Activated CD8-positive, alpha-beta memory T cell treated with anti-CD3 and anti-CD28 coated beads, Interleukin-2, amount 10 ng/mL, durations not matched to agents 7 days and 5 days (primary cell): Measurements from ENCODE around the gene ZNF232. TPM values are rescaled to one million over a fixed set of nuclear protein-coding genes. Genes with fewer than 3 reads are reported as not detected.
"Not testable (repeated sequence)": the region's sequence is repeated elsewhere in the genome, so short reads cannot be mapped to it uniquely, and the experiment has no call there.

ENCODE experiments used
- ATAC-seq: fragments of 150-1000 bp; cut with Tn5 transposase; one replicate; pipeline ENCODE4 v1.10.0; 2021; ENCODE audit warnings: moderate library complexity
- CTCF ChIA-PET: fragments of 350-600 bp; sonication (Branson Sonifier 250); formaldehyde crosslinking; loops from one replicate; lab custom pipeline; 2021; ENCODE audit warnings: antibody characterized with exemption; lab: Charles Lee
- DNase-seq: peaks from one replicate; pipeline ENCODE4 v3.0.0-alpha.2; 2020
- H3K27ac Mint-ChIP-seq: one replicate; pipeline ENCODE4 v1.8.0; 2021; ENCODE audit warnings: mild to moderate bottlenecking, mixed read lengths
- H3K27me3 Mint-ChIP-seq: one replicate; pipeline ENCODE4 v1.8.0; 2021; ENCODE audit warnings: mixed read lengths
- H3K36me3 Mint-ChIP-seq: one replicate; pipeline ENCODE4 v1.8.0; 2021; ENCODE audit warnings: mild to moderate bottlenecking, mixed read lengths
- H3K4me1 Mint-ChIP-seq: one replicate; pipeline ENCODE4 v1.8.0; 2021; ENCODE audit warnings: mixed read lengths
- H3K4me3 Mint-ChIP-seq: one replicate; pipeline ENCODE4 v1.8.0; 2021; ENCODE audit warnings: mild to moderate bottlenecking, moderate library complexity, mixed read lengths
- H3K9me3 Mint-ChIP-seq: one replicate; pipeline ENCODE4 v1.8.0; 2022; ENCODE audit warnings: low read depth, mixed read lengths
- total RNA-seq, 2 experiments: library from RNA; stranded (reverse); gene quantifications; one replicate each; pipeline ENCODE4 v1.2.3, GENCODE V29; 2021

The ZNF232 gene
- total RNA-seq, 2 experiments from 2014 or later: 8.6 to 10.7 TPM

GRCh38 chr17:5133961-5134360 is 22.3 kb upstream of the ZNF232 start:
- H3K4me3 Mint-ChIP-seq, CTCF ChIA-PET, H3K27ac Mint-ChIP-seq, H3K36me3 Mint-ChIP-seq, H3K4me1 Mint-ChIP-seq, H3K9me3 Mint-ChIP-seq, H3K27me3 Mint-ChIP-seq, DNase-seq, ATAC-seq: not testable (repeated sequence)

- H3K4me3 Mint-ChIP-seq: no peak overlapping the region
- CTCF ChIA-PET: no interaction called here
- ATAC-seq: no peak
- no peaks in the 10 kb centered on the region for H3K27me3 Mint-ChIP-seq
- no peak overlapping the region for H3K27ac Mint-ChIP-seq
- H3K4me1 Mint-ChIP-seq: no peaks in the 10 kb centered on the region
- no peaks in the 10 kb centered on the region for H3K36me3 Mint-ChIP-seq
- no peak for DNase-seq
- H3K9me3 Mint-ChIP-seq: no peaks in the 10 kb centered on the region
Measured at GRCh38 chr17:5133311-5133710, 21.6 kb upstream of the ZNF232 start.

DNA sequence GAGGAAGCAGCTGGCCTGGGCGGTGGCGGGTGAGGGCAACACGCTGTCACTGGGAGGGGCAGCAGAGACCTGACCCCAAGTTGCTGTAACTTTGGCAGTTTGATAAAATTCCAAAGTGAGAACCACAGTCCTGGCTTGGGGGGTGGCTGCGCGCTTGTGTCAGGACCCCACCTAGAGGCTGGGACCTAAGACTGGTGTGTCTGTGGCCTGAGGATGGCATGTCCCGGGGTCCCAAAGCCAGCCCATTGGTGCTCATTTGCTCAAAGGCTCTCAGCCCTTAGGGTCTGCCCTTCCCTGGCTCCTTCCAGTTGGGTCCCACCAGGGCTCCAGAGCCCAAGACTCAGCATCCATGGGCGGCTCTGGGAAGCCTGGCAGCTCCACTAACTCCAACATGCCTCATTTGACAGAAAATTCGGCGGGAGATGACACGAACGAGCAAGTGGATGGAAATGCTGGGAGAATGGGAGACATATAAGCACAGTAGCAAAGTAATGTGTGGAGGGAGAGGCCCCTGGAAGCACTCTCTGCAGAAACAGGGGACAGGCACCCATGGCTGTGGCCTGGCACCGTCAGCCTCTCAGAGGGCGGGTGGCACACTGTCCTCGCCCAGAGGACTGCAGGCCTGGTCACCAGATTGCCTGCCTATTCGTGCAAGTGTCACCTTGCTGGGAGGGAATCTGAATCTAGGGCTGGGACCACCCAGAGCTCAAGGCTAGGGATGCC is 21.0 kb upstream of the ZNF232 start:
- H3K4me1 Mint-ChIP-seq, CTCF ChIA-PET, H3K27me3 Mint-ChIP-seq: not testable (repeated sequence)

GRCh38 chr17:5131799-5132502 is 20.3 kb upstream of the ZNF232 start:
- CTCF ChIA-PET, H3K4me3 Mint-ChIP-seq, H3K27ac Mint-ChIP-seq, H3K27me3 Mint-ChIP-seq, H3K4me1 Mint-ChIP-seq, ATAC-seq, H3K9me3 Mint-ChIP-seq, DNase-seq, H3K36me3 Mint-ChIP-seq: not testable (repeated sequence)

More for the DNA sequence above, 21.0 kb upstream of the ZNF232 start:
- ATAC-seq, H3K27ac Mint-ChIP-seq, H3K36me3 Mint-ChIP-seq, H3K4me3 Mint-ChIP-seq, H3K9me3 Mint-ChIP-seq: not testable (repeated sequence)
- peak; percentile 31 for DNase-seq

DNA sequence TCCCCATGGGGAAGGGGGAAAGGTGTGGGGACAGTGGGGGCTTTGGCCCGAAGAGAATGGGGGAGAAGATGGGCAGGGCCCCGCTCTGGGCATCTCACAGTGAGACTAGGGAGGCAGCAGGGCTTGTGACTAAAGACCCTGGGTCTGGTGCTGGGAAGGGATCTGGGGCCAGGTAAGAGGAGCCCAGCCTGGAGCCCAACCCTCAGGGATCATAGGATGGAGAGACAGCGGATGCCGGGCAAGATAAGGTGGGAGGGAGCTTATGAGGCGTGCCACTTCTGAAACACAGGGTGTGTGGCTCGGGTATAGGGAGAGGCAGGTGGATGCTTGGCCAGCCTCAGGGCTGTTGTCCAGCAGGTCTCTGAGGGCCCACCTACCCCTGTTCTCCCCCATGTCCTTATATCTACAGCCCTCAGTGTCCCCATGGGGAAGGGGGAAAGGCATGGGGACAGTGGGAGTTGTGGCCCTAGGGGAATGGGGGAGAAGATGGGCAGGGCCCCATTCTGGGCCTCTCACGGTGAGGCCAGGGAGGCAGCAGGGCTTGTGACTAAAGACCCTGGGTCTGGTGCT is 19.6 kb upstream of the ZNF232 start:
- no peak for DNase-seq

GRCh38 chr17:5130687-5131086 is 19.0 kb upstream of the ZNF232 start:
- H3K27me3 Mint-ChIP-seq, H3K36me3 Mint-ChIP-seq, H3K4me1 Mint-ChIP-seq, DNase-seq, ATAC-seq, CTCF ChIA-PET, H3K27ac Mint-ChIP-seq, H3K4me3 Mint-ChIP-seq, H3K9me3 Mint-ChIP-seq: not testable (repeated sequence)

More for the DNA sequence above, 19.6 kb upstream of the ZNF232 start:
- Mint-ChIP-seq H3K4me3 (no peak overlapping the region), H3K36me3 (no peaks in the 10 kb centered on the region), H3K27ac (no peak overlapping the region), H3K9me3 (no peaks in the 10 kb centered on the region), H3K4me1 (no peaks in the 10 kb centered on the region), H3K27me3 (no peaks in the 10 kb centered on the region)
- ATAC-seq: no peak
- CTCF ChIA-PET: no interaction called here

DNA sequence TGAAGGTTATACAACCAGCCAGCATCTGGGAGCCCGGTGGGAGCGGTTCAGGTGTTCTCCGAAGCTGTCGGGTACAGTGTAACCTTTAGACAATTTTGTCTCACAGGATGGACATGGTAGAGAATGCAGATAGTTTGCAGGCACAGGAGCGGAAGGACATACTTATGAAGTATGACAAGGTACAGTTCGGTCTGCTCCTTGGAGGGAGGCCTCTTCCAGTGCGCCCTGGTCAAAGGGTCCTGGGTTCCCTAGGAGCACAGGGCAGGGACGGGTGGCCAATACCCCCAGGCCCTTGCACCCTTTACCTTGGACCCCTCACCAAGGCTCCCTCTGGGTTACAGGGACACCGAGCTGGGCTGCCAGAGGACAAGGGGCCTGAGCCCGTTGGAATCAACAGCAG is 18.6 kb upstream of the ZNF232 start:
- ATAC-seq, H3K9me3 Mint-ChIP-seq, H3K27ac Mint-ChIP-seq, CTCF ChIA-PET, DNase-seq, H3K4me3 Mint-ChIP-seq, H3K27me3 Mint-ChIP-seq, H3K36me3 Mint-ChIP-seq, H3K4me1 Mint-ChIP-seq: not testable (repeated sequence)

DNA sequence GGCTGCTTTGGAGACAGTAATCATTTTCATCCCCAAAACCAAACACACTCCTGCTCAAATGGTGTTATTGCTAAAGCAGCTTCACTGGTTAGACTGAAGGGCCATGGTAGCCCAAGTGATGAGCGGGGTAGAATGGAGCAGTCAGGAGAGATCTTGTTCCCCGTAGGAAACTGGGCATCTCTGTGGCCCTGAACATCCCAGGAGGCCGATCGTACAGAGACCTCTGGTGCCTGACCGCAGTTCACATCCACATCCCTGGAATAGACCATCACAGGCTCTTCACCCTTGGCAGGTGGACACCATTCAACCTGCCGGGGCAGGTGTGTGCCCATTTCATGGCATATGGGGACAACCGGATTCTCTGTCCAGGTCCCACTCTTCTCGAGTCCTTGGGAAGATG is 18.1 kb upstream of the ZNF232 start:
- H3K27ac Mint-ChIP-seq, H3K36me3 Mint-ChIP-seq, H3K27me3 Mint-ChIP-seq, H3K4me1 Mint-ChIP-seq, H3K4me3 Mint-ChIP-seq, CTCF ChIA-PET, ATAC-seq, H3K9me3 Mint-ChIP-seq: not testable (repeated sequence)
- peak; percentile 37 for DNase-seq

DNA sequence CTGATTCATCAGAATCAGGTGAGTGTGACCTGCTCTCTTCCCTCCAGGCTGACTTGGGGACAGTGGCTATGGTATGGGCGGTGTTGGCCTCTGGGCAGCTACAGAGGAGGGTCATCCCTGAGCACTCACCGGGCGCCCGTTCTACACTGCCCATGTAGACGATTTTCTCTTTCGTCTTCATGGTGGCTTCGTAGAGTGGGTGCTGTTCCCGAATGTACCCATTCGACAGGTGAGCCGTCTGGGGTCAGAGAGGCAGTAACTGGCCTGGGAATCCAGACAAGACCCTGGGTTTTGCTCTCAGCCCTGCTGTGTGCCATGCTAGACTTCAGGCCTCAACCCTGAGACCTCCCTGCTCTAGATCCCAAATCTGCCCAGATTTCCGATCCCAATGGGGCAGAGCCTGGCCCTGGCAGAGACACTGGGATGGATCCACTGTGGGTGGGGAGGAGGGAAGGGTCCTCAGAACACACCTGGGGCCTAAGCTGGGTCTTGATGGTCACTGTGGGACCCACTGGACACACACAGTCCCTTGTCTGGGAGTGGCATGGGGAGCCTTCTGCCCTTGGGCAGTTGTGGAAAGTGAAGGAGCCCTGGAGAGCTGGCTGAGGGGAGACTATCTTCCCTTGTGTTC is 17.3 kb upstream of the ZNF232 start:
- H3K4me1 Mint-ChIP-seq: no peaks in the 10 kb centered on the region
- no peaks in the 10 kb centered on the region for H3K9me3 Mint-ChIP-seq
- no peaks in the 10 kb centered on the region for H3K36me3 Mint-ChIP-seq
- no peak overlapping the region for H3K27ac Mint-ChIP-seq
- no peak for ATAC-seq
- CTCF ChIA-PET: no interaction called here
- DNase-seq: no peak
- peaks cover 7% of the 10 kb centered on the region for H3K27me3 Mint-ChIP-seq
- H3K4me3 Mint-ChIP-seq: no peak overlapping the region

- H3K27me3 Mint-ChIP-seq: peaks cover 12% of the 10 kb centered on the region
- H3K9me3 Mint-ChIP-seq, CTCF ChIA-PET, H3K4me3 Mint-ChIP-seq, H3K36me3 Mint-ChIP-seq, H3K4me1 Mint-ChIP-seq, H3K27ac Mint-ChIP-seq, ATAC-seq: not testable (repeated sequence)
- peak; percentile 36 for DNase-seq
Measured at GRCh38 chr17:5128387-5128786, 16.7 kb upstream of the ZNF232 start.

- Mint-ChIP-seq H3K9me3 (no peaks in the 10 kb centered on the region), H3K27me3 (peaks cover 12% of the 10 kb centered on the region), H3K4me1 (no peaks in the 10 kb centered on the region), H3K36me3 (no peaks in the 10 kb centered on the region), H3K4me3 (no peak overlapping the region), H3K27ac (no peak overlapping the region)
- no peak for DNase-seq
- ATAC-seq: no peak
- CTCF ChIA-PET: no interaction called here
Measured at GRCh38 chr17:5127910-5128309, 16.2 kb upstream of the ZNF232 start.

DNA sequence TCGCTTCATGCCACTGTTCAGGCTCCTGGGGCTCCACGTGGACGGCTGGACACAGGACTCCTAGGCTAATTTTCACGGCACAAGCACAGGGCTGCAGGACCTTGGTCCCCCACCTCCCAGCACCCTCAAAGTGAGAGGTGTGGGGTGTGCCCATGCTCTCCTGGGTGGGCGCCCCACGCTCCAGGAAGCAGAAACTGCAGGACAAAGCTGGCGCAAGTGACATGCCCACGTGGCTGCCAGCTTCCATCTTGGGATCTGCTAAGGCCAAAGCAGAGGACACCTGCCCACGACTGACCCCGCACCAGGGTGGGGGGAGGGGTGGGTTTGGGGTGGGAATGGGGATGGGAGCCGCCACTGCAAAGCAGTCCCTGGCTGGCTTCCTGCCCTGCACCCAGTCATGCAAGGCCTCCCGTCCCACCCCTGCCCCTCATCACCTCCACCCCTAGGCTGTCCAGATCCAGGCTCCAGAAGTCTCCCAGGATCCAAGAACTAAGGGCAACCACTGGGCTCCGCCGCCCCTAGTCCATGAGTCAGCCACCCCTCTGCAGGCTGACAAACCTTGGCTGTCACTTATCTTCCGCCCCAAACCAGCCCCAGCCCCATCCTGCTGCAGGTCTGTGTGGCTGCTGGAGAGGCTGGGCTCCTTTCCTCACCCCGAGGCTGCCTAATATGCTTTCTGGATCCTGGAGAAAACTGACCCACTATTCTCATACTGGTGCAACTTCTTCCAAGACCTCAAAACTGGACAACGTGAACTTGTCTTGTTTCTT is 15.2 kb upstream of the ZNF232 start:
- H3K36me3 Mint-ChIP-seq: no peaks in the 10 kb centered on the region
- DNase-seq (peak; percentile 32), ATAC-seq (no peak)
- H3K27ac Mint-ChIP-seq: no peak overlapping the region
- H3K4me3 Mint-ChIP-seq: no peak overlapping the region
- H3K27me3 Mint-ChIP-seq: peaks cover 17% of the 10 kb centered on the region
- no peaks in the 10 kb centered on the region for H3K4me1 Mint-ChIP-seq
- no peaks in the 10 kb centered on the region for H3K9me3 Mint-ChIP-seq
- CTCF ChIA-PET: no interaction called here

DNA sequence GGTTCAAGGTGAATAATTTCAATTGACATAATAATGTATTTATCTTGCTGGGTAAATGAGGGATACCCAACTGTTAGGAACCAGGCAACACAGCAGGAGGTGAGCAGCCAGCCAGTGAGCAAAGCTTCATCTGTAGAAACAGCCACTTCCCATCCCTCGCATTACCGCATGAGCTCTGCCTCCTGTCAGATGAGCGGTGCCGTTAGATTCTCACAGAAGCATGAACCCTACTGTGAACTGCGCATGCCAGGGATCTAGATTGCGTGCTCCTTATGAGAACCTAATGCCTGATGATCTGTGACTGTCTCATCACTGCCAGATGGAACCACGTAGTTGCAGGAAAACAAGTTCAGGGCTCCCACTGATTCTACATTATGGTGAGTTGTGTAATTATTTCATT is 13.2 kb upstream of the ZNF232 start:
- H3K27me3 Mint-ChIP-seq: peaks cover 29% of the 10 kb centered on the region
- H3K4me1 Mint-ChIP-seq, H3K27ac Mint-ChIP-seq, H3K9me3 Mint-ChIP-seq, CTCF ChIA-PET, ATAC-seq, H3K36me3 Mint-ChIP-seq, H3K4me3 Mint-ChIP-seq, DNase-seq: not testable (repeated sequence)
